Transverse colon (tissue), 3 donors: ENCODE results near the gene HCFC1.

Experiments
- CTCF ChIP-seq, 5 experiments: fragments of 200-600 bp in 3 of 5; fragments of 450-650 bp in 2 of 5; sonication (generic) in 3 of 5; IDR thresholded peaks; 1 replicate in 2 of 5; 2 replicates in 3 of 5; pipeline ENCODE4 v1.5.1; 2016 to 2017; ENCODE audit warnings: antibody characterized with exemption in 5 of 5, inconsistent platforms in 3 of 5, mild to moderate bottlenecking in 2 of 5, moderate library complexity in 1 of 5
- EP300 ChIP-seq: sonication (generic); formaldehyde crosslinking; IDR thresholded peaks from one replicate; pipeline ENCODE4 v1.6.1; 2017; ENCODE audit warnings: antibody characterized with exemption, low read depth
- POLR2A ChIP-seq: fragments of 450-650 bp; IDR thresholded peaks from one replicate; pipeline ENCODE4 v1.6.1; 2016; ENCODE audit warnings: antibody characterized with exemption, mild to moderate bottlenecking, moderate library complexity

GRCh38 chrX:153903238-153903980 is 68.2 kb downstream of the HCFC1 start:
- TF ChIP-seq CTCF (IDR thresholded peaks at IDR 0.05) = no peak
- TF ChIP-seq EP300 = no peak
- no peak for TF ChIP-seq POLR2A
